ENCODE measurements around the gene IBA57. TPM values are rescaled to one million over a fixed set of nuclear protein-coding genes. Genes with fewer than 3 reads are reported as not detected.

IBA57 gene
- total RNA-seq, 3 donors from 2014 or later = 3.4 to 4.1 (median 3.9) TPM

- intact Hi-C loops (cut with DNase I; ENCODE audit: low total_unique reads) = no loop called here
- peak in 1 of 2 donors; percentile 16 for DNase-seq (ENCODE audit: low spot score in 2 of 2)
- TF ChIP-seq POLR2A (IDR thresholded peaks at IDR 0.05) (no peak), CTCF (IDR thresholded peaks at IDR 0.05) (no peak), POLR2AphosphoS5 (IDR thresholded peaks at IDR 0.05) (no peak)
- H3K27me3 ChIP-seq = no peaks in the 10 kb centered on the region
- H3K27ac ChIP-seq = no peak overlapping the region
- H3K4me1 ChIP-seq = no peaks in the 10 kb centered on the region
- no peaks in the 10 kb centered on the region for H3K36me3 ChIP-seq
- peak overlapping the region in 1 of 3 donors; percentile 81 for H3K4me3 ChIP-seq
- H3K9me3 ChIP-seq = peaks cover 0 to 3% of the 10 kb centered on the region in 2 donors
Measured at GRCh38 chr1:228211531-228212414, 46.2 kb downstream of the IBA57 start.

GRCh38 chr1:228212415-228212965, 46.9 kb downstream of the IBA57 start:
- peak in 1 of 2 donors; percentile 20 for DNase-seq (ENCODE audit: low spot score in 2 of 2)
- H3K27ac ChIP-seq = no peak overlapping the region
- no peaks in the 10 kb centered on the region for H3K36me3 ChIP-seq
- H3K27me3 ChIP-seq = no peaks in the 10 kb centered on the region
- no peaks in the 10 kb centered on the region for H3K4me1 ChIP-seq
- intact Hi-C loops (cut with DNase I; ENCODE audit: low total_unique reads) = no loop called here
- TF ChIP-seq POLR2AphosphoS5 (IDR thresholded peaks at IDR 0.05) (no peak), CTCF (IDR thresholded peaks at IDR 0.05) (no peak), POLR2A (IDR thresholded peaks at IDR 0.05) (no peak)
- peaks cover 0 to 3% of the 10 kb centered on the region in 2 donors for H3K9me3 ChIP-seq
- peak overlapping the region; percentile 40 to 81 (median 69) for H3K4me3 ChIP-seq

- no peaks in the 10 kb centered on the region for H3K27me3 ChIP-seq
Measured at GRCh38 chr1:228212966-228213844, 47.6 kb downstream of the IBA57 start.

More at GRCh38 chr1:228212966-228213844, 47.6 kb downstream of the IBA57 start:
- Histone ChIP-seq H3K27ac (peak overlapping the region; percentile 73 to 77), H3K4me3 (peak overlapping the region; percentile 40 to 81 (median 69)), H3K36me3 (no peaks in the 10 kb centered on the region), H3K4me1 (no peaks in the 10 kb centered on the region), H3K9me3 (peaks cover 0 to 3% of the 10 kb centered on the region in 2 donors)
- peak; percentile 82 to 92 for DNase-seq (ENCODE audit: low spot score in 2 of 2)
- TF ChIP-seq POLR2AphosphoS5 (IDR thresholded peaks at IDR 0.05) (peak in 2 of 3 donors; percentile 36 to 52), CTCF (IDR thresholded peaks at IDR 0.05) (peak in 2 of 3 donors; percentile 41 to 54), POLR2A (IDR thresholded peaks at IDR 0.05) (no peak)
- intact Hi-C loops (cut with DNase I; ENCODE audit: low total_unique reads) = no loop called here
